Measurements from ENCODE around the gene DGKB.

DNA sequence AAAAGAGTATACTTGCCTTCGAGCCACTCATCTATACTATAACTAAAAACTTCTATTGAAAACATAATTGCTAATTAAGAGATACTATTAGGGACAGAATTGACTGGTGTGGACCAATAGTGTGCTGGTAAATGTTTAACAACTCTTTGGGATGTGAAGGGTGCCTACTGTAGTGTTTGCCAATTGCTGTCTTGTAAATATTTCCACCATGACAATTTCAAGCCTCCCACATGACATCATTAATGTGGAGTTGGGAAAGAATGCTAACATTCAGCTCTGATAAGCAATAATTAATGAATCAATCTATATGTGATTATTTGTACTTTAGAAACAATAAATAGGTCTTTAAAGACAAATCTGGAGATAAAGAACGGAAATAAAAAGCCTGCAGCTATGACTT, 136.8 kb downstream of the DGKB start:
- TF ChIP-seq ZNF274 (IDR thresholded peaks at IDR 0.05; ENCODE audit: low read depth, low read length) (no peak), YY1 (IDR thresholded peaks at IDR 0.05; ENCODE audit: insufficient read depth, insufficient read length) (no peak)

Data from NT2/D1 (cell line).